Measurements from ENCODE around the gene AUTS2.

Gene AUTS2

GRCh38 chr7:70392877-70393435, 794.7 kb downstream of the AUTS2 start:
- no peak overlapping the region for H3K27ac ChIP-seq (replicated peaks)
- no peak overlapping the region for H3K4me3 ChIP-seq (replicated peaks; ENCODE audit: insufficient read depth, low read length)
- H3K27me3 ChIP-seq (ENCODE audit: insufficient read depth, poor library complexity, severe bottlenecking), result no peaks in the 10 kb centered on the region
- no peak for TF ChIP-seq GABPA (IDR thresholded peaks at IDR 0.05; ENCODE audit: low read depth)
- TF ChIP-seq SPI1 (IDR thresholded peaks at IDR 0.05; ENCODE audit: borderline replicate concordance, low read depth), result no peak
- TF ChIP-seq POLR2AphosphoS5 (IDR thresholded peaks at IDR 0.05; ENCODE audit: low read depth), result no peak
- no peak for TF ChIP-seq REST (IDR thresholded peaks at IDR 0.05; ENCODE audit: insufficient replicate concordance, low read depth)
- TF ChIP-seq CTCF (IDR thresholded peaks at IDR 0.05; ENCODE audit: insufficient read depth, low read length), result no peak
- no peak for DNase-seq (ENCODE audit: low read depth in 1 of 2, low spot score in 1 of 2)

GRCh38 chr7:70393956-70394355, 795.7 kb downstream of the AUTS2 start:
- no peak overlapping the region for H3K27ac ChIP-seq (replicated peaks)
- DNase-seq (ENCODE audit: low read depth in 1 of 2, low spot score in 1 of 2), result no peak
- TF ChIP-seq SPI1 (IDR thresholded peaks at IDR 0.05; ENCODE audit: borderline replicate concordance, low read depth), result no peak
- no peak for TF ChIP-seq CTCF (IDR thresholded peaks at IDR 0.05; ENCODE audit: insufficient read depth, low read length)
- TF ChIP-seq GABPA (IDR thresholded peaks at IDR 0.05; ENCODE audit: low read depth), result no peak
- no peak for TF ChIP-seq POLR2AphosphoS5 (IDR thresholded peaks at IDR 0.05; ENCODE audit: low read depth)
- TF ChIP-seq REST (IDR thresholded peaks at IDR 0.05; ENCODE audit: insufficient replicate concordance, low read depth), result no peak
- H3K27me3 ChIP-seq (ENCODE audit: insufficient read depth, poor library complexity, severe bottlenecking), result no peaks in the 10 kb centered on the region
- H3K4me3 ChIP-seq (replicated peaks; ENCODE audit: insufficient read depth, low read length), result no peak overlapping the region

GRCh38 chr7:70400829-70401380, 802.6 kb downstream of the AUTS2 start:
- DNase-seq (ENCODE audit: low read depth in 1 of 2, low spot score in 1 of 2), result no peak
- no peak overlapping the region for H3K4me3 ChIP-seq (replicated peaks; ENCODE audit: insufficient read depth, low read length)
- TF ChIP-seq GABPA (IDR thresholded peaks at IDR 0.05; ENCODE audit: low read depth) (no peak), CTCF (IDR thresholded peaks at IDR 0.05; ENCODE audit: insufficient read depth, low read length) (no peak)
- H3K27ac ChIP-seq (replicated peaks), result no peak overlapping the region
- no peaks in the 10 kb centered on the region for H3K27me3 ChIP-seq (ENCODE audit: insufficient read depth, poor library complexity, severe bottlenecking)

GRCh38 chr7:70402069-70402468, 803.8 kb downstream of the AUTS2 start:
- H3K27ac ChIP-seq (replicated peaks), result no peak overlapping the region
- DNase-seq (ENCODE audit: low read depth in 1 of 2, low spot score in 1 of 2), result no peak
- no peaks in the 10 kb centered on the region for H3K27me3 ChIP-seq (ENCODE audit: insufficient read depth, poor library complexity, severe bottlenecking)
- no peak overlapping the region for H3K4me3 ChIP-seq (replicated peaks; ENCODE audit: insufficient read depth, low read length)
- TF ChIP-seq GABPA (IDR thresholded peaks at IDR 0.05; ENCODE audit: low read depth), result no peak
- no peak for TF ChIP-seq POLR2AphosphoS5 (IDR thresholded peaks at IDR 0.05; ENCODE audit: low read depth)
- TF ChIP-seq REST (IDR thresholded peaks at IDR 0.05; ENCODE audit: insufficient replicate concordance, low read depth), result no peak
- no peak for TF ChIP-seq SPI1 (IDR thresholded peaks at IDR 0.05; ENCODE audit: borderline replicate concordance, low read depth)
- no peak for TF ChIP-seq CTCF (IDR thresholded peaks at IDR 0.05; ENCODE audit: insufficient read depth, low read length)

Measured in HL-60 (cell line).